GM18858 (cell line): Measurements from ENCODE around the gene GRIK1.

ENCODE experiments used
- ATAC-seq: cut with Tn5 transposase; IDR thresholded peaks from one replicate; pipeline ENCODE4 v1.9.1; 2021; ENCODE audit not compliant: unreplicated experiment

Gene GRIK1

DNA sequence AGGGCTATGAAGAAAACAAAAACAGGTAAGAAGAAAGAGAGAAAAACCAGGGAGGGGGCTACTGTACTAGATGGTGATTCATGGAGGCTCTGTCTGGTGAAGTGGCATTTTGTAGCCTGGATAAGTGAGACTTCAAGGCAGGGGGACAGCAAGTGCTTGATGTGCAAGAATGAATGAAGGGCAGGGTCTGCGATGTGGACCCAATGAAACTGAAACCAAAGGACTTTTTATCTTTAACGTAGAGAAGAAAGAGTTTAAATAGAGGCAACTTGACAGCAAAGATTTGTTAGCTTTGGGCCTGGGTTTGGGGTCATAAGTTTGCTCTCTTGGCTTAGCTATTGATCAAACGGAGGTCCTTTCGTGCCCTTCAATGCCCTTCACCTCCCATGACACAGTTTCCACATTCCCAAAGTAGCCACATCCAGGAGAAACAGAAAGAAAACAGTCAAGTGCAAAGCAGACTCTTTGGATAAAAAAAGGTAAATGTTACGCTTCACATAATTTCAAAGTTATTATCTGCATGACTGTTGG, 291.0 kb downstream of the GRIK1 start:
- ATAC-seq = no peak

- ATAC-seq = no peak
Observed at GRCh38 chr21:29647353-29647781, 292.4 kb downstream of the GRIK1 start.

DNA sequence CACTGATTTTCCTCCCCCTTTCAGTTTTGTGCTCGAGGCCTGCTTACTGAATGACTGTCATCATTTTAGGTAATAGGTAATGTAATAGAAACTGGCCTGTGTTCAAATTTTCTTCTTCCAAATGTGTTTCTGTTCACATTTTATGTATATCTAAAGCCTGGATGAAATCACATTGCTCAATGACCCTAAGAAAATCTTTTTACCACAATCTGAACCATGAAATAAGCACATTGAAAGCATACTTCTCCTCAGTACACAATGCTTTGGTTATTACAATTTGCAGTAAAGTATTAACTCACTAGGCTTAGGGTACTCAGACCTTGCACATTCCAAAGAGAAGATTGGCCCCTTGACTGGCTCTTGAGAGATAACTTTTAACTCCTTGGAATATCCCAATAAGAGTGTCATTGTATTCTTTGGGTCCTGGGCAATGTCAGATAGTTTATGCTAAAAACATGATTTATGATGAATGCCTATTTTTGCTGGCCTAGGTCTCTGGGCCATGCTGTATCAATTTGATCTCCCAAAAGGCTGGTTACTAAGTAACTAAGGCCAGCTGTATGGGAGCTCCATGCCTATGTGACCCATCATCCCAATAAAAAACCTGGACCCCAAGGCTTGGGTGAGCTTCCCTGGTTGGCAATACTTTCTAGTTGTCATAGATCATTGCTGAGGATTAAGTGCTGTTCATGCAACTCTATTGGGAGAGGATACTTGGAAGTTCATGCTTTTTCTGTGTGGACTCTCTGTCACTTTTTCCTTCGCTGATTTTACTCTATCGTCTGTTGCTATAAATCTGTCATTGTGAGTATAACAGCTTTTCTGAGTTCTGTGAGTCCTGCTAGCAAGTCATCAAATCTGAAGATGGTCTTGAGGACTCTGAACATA, 293.9 kb downstream of the GRIK1 start:
- ATAC-seq = no peak

- no peak for ATAC-seq
Observed at GRCh38 chr21:29643289-29643688, 296.5 kb downstream of the GRIK1 start.

GRCh38 chr21:29642551-29643245, 297.1 kb downstream of the GRIK1 start:
- no peak for ATAC-seq

DNA sequence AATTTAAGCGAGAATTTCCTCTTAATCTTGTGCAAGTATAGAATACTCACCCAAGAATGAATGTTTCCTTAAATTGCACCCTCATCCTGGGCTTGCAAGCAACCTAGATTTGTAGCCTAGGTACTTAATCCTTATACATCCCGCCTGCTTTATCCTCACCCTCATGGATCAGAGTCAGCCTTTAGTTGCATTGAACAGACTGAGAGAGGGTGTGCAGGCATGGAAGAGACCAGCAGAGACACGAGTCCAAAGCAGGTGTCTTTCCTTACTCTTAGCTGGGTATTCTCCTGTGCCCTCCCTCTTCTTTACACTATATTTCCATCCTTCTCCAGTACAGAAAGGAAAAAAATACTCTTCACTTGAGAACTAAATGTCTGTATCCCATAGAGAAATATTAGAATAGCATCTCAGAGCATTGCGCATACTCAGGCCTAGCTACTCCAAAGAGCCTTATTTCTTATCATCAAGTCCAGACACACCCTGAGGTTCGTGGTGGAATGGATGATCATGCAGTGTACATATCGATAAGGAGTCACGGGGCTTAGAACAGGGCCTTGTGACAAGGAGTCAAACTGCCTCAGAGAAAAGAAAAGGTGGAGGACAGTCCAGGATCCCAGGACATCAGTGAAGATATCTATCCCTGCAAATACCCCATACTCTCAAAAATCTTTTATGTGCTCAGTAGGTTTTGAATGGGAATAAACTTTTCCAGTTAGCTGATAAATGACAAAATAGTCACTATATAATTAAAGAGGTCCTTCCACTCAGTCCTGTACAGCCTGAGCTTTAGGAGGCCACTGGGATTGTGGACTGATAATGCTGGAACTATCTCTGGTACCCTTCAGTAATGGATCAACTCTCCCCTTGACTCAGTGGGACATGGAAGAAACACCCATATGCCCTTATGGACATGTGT, 297.9 kb downstream of the GRIK1 start:
- no peak for ATAC-seq

DNA sequence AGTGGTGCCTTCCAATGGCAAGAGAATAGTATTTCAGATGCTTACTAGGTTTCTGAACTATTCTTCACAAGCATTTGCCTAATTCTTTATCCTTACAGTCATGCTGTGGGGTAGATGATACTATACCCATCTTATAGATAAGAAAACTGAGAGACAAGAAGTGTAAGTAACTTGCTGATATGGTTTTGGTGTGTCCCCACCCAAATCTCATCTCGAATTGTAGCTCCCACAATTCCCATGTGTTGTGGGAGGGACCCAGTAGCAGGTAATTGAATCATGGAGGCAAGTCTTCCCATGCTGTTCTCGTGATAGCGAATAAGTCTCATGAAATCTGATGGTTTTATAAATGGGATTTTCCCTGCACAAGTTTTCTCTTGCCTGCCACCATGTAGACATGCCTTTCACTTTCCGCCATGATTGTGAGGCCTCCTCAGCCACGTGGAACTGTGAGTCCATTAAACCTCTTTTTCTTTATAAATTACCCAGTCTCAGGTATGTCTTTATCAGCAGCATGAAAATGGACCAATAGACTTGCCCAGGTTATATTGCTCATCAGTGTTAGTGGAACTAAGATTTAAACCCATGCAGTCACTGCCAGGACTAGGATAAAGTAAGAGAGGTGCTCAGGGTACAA, 298.7 kb downstream of the GRIK1 start:
- ATAC-seq = no peak

DNA sequence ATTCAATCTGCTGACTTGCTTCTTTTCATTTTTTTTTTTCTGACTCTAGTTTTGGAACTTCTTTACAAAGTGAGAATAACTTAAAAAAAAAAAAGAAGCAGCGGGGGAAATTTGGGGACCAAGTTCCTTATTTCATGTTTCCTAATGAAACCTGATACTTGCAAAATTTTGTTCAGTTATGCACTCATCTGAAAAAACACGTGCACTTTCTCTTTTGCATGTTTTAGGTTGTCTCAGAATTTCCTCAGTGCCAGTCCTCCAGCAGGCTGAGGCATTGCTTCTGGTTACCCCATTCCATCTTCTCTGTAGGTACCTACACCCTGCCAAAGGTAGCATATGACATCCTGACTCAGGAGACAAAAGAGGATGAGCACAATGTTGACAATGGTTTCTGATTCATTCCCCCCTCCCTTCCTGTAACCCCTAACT, 299.7 kb downstream of the GRIK1 start:
- ATAC-seq = peak; percentile 54

DNA sequence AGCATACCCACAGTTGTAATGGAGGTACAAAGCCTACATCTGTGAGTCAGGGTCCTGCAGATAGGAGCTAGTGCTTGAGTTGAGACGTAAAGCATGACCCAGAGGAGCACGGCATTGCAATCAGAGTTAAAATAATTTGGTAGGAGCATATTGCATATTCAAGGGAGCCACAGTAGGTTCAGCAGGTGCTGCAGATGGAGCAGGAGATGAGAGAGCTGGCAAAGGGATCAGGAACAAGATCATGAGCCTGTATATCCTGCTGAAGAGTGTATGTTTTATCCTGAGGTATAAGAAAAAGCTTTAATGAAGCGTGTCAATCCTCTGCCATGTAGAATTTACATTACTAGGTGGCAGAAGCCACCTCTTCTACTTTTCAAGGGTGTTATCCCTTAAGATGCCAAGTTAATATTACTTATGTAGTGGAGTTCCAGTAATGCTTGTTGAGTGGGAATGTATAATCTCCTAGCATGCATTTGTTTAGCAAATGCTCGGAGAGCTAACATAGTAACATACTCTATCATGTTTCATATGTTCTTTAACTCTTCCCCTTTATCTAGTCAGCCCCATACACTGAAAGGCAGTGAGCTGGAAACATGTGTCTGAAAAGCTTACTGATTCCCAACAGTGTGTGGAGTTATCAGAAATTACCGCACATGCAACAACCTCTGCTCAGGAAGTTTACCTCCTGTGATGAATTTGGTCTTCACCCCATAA, 300.3 kb downstream of the GRIK1 start:
- ATAC-seq = peak; percentile 31

GRCh38 chr21:29638761-29639327, 301.0 kb downstream of the GRIK1 start:
- peak; percentile 54 for ATAC-seq

DNA sequence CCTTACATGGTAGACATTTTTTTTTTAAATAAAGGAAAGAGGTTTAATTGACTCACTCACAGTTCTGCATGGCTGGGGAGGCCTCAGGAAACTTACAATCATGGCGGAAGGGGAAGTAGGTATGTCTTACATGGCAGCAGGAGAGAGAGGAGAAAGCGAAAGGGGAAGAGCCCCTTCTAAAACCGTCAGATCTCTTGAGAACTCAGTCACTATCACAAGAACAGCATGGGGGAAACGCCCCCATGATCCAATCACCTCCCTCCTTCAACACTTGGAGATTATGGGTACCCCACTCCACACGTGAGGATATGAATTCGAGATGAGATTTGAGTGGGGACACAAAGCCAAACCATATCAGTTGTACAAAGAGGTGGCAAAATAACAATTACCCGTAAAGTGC, 301.7 kb downstream of the GRIK1 start:
- ATAC-seq = no peak

- no peak for ATAC-seq
Observed at GRCh38 chr21:29637553-29637952, 302.2 kb downstream of the GRIK1 start.

DNA sequence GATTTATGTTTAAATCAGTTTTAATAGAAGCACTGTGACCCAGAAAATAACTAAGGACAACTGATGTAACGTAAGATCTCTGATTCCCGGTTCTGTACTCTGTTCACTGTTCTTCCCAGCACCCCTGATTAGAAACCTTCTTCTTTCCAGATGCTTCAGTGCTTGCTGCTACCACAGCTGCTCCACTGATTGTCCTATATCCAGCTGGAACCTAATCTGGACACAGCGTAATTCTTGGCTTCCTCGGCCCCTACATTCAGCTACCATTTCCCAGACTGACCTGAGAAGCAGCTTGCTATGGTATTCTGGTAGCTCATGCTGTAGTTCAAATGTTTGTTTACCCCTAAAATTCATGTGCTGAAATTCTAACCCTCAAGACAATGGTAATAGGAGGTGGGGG, 302.7 kb downstream of the GRIK1 start:
- no peak for ATAC-seq

GRCh38 chr21:29634418-29634817, 305.4 kb downstream of the GRIK1 start:
- ATAC-seq = no peak

DNA sequence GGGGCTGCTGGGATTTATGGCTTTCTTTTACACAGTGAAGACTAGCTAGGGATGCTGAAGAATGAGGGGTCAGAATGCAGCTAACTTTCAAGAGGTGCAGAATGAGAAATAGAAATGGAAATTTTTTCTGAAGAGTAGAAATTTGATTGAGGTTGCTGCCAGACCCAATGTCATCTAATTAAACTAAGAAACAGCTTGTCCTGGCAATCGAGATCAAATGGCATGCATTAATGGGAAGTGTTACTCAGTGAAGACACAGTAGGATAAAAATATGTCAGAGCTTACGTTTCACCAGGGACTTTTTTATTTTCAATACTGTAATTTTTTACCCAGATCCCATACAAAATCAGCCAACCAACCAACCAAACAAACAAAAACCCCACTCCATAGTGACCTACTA, 306.0 kb downstream of the GRIK1 start:
- no peak for ATAC-seq

GRCh38 chr21:29630441-29630840, 309.4 kb downstream of the GRIK1 start:
- no peak for ATAC-seq

- no peak for ATAC-seq
Observed at GRCh38 chr21:29627905-29628304, 311.9 kb downstream of the GRIK1 start.

GRCh38 chr21:29626801-29627470, 312.9 kb downstream of the GRIK1 start:
- ATAC-seq = no peak

DNA sequence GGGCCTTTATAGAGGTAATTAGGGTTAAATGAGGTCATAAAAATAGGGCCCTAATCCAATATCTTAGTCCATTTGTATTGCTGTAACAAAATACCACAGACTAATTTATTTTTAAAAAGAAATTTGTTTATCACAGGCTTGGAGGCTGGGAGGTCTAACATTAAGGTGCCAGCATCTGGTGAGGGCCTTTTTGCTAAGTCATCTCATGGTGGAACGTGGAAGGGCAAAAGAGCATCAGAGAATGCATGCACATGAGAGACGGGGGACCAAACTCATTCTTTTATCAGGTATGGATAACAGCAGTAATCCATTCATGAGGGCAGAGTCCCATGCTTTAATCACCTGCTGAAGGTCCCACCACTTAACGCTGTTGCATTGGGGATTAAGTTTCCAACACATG, 313.8 kb downstream of the GRIK1 start:
- no peak for ATAC-seq
